ENCODE measurements around the gene ZMYM5. TPM values are rescaled to one million over a fixed set of nuclear protein-coding genes. Genes with fewer than 3 reads are reported as not detected.
"Not testable (repeated sequence)": the region's sequence is repeated elsewhere in the genome, so short reads cannot be mapped to it uniquely, and the experiment has no call there.

Gene ZMYM5
- total and polyA plus RNA-seq, 4 donors: 2.6 to 8.1 (median 5.9) TPM

GRCh38 chr13:19782049-19782726, 81.3 kb downstream of the ZMYM5 start:
- no peaks in the 10 kb centered on the region for H3K27me3 ChIP-seq (ENCODE audit: control insufficient read depth in 4 of 4, insufficient read depth in 4 of 4, low read length in 3 of 4)
- TF ChIP-seq HNF4G (IDR thresholded peaks at IDR 0.05) (no peak), ATF3 (IDR thresholded peaks at IDR 0.05) (no peak), HNF4A (conservative IDR thresholded peaks at IDR 0.05) (no peak), REST (IDR thresholded peaks at IDR 0.05) (no peak), EGR1 (IDR thresholded peaks at IDR 0.05; ENCODE audit: low read depth in 2 of 2) (no peak), RAD21 (IDR thresholded peaks at IDR 0.05) (peak in 1 of 2 donors; percentile 40), CTCF (IDR thresholded peaks at IDR 0.05; ENCODE audit: low read depth, low read length, missing input control) (peak; percentile 1)
- H3K27ac ChIP-seq (ENCODE audit: low read depth in 1 of 2, low read length in 2 of 2): peak overlapping the region; percentile 92 to 95
- peaks cover 0 to 2% (median 0%) of the 10 kb centered on the region in 4 donors for H3K36me3 ChIP-seq (ENCODE audit: control insufficient read depth in 4 of 4, insufficient read depth in 3 of 4, low read depth in 1 of 4, low read length in 3 of 4)
- peak overlapping the region; percentile 82 to 98 for H3K9ac ChIP-seq (ENCODE audit: low read depth in 1 of 2, low read length in 2 of 2)
- H3K9me3 ChIP-seq (ENCODE audit: control insufficient read depth in 4 of 4, low read length in 3 of 4): no peaks in the 10 kb centered on the region
- WGBS: under 1% methylated on average over 77 of the region's 77 CpGs
- H3K4me3 ChIP-seq (ENCODE audit: low read depth in 1 of 3, low read length in 3 of 3): peak overlapping the region; percentile 80 to 95 (median 91)
- peaks cover 0 to 5% (median 1%) of the 10 kb centered on the region in 4 donors for H3K4me1 ChIP-seq (ENCODE audit: control insufficient read depth in 4 of 4, insufficient read depth in 4 of 4, low read length in 3 of 4)
- peak; percentile 72 for DNase-seq (ENCODE audit: low spot score)

- 15% methylated on average over 9 of the region's 9 CpGs for WGBS
- Histone ChIP-seq H3K27ac (ENCODE audit: low read depth in 1 of 2, low read length in 2 of 2) (peak overlapping the region; percentile 92 to 95), H3K36me3 (ENCODE audit: control insufficient read depth in 4 of 4, insufficient read depth in 3 of 4, low read depth in 1 of 4, low read length in 3 of 4) (peaks cover 0 to 2% (median 0%) of the 10 kb centered on the region in 4 donors), H3K27me3 (ENCODE audit: control insufficient read depth in 4 of 4, insufficient read depth in 4 of 4, low read length in 3 of 4) (no peaks in the 10 kb centered on the region), H3K9ac (ENCODE audit: low read depth in 1 of 2, low read length in 2 of 2) (peak overlapping the region; percentile 82 to 98), H3K4me1 (ENCODE audit: control insufficient read depth in 4 of 4, insufficient read depth in 4 of 4, low read length in 3 of 4) (peaks cover 0 to 5% (median 1%) of the 10 kb centered on the region in 4 donors), H3K4me3 (ENCODE audit: low read depth in 1 of 3, low read length in 3 of 3) (peak overlapping the region; percentile 80 to 95 (median 91)), H3K9me3 (ENCODE audit: control insufficient read depth in 4 of 4, low read length in 3 of 4) (no peaks in the 10 kb centered on the region)
- no peak for TF ChIP-seq RXRA (IDR thresholded peaks at IDR 0.05)
- no peak for DNase-seq (ENCODE audit: low spot score)
Measured at GRCh38 chr13:19781526-19781925, 81.9 kb downstream of the ZMYM5 start.

- not testable (repeated sequence) for H3K36me3 ChIP-seq (ENCODE audit: control insufficient read depth in 4 of 4, insufficient read depth in 3 of 4, low read depth in 1 of 4, low read length in 3 of 4); H3K9me3 ChIP-seq (ENCODE audit: control insufficient read depth in 4 of 4, low read length in 3 of 4); H3K9ac ChIP-seq (ENCODE audit: low read depth in 1 of 2, low read length in 2 of 2); H3K27me3 ChIP-seq (ENCODE audit: control insufficient read depth in 4 of 4, insufficient read depth in 4 of 4, low read length in 3 of 4); H3K27ac ChIP-seq (ENCODE audit: low read depth in 1 of 2, low read length in 2 of 2); DNase-seq (ENCODE audit: low spot score); H3K4me1 ChIP-seq (ENCODE audit: control insufficient read depth in 4 of 4, insufficient read depth in 4 of 4, low read length in 3 of 4)
- peak overlapping the region in 2 of 3 donors; percentile 91 to 95 for H3K4me3 ChIP-seq (ENCODE audit: low read depth in 1 of 3, low read length in 3 of 3)
- WGBS: 92% methylated on average over 22 of the region's 22 CpGs
Measured at GRCh38 chr13:19780753-19781418, 82.6 kb downstream of the ZMYM5 start.

Other genes with a start within 250 kb of the ZMYM5 start
- 10 to 100 TPM; 13.3 to 14.2 TPM for gene MPHOSPH8, start 230.0 kb downstream of the ZMYM5 start, total RNA-seq
- 10 to 100 TPM in 1 of 2 donors, 1 to 10 TPM in 1; 8.4 to 11.4 TPM for gene MPHOSPH8, start 230.0 kb downstream of the ZMYM5 start, polyA plus RNA-seq
- gene PSPC1, start 80.7 kb downstream of the ZMYM5 start, total RNA-seq: 10 to 100 TPM; 31.7 to 38.2 TPM
- gene PSPC1, start 80.7 kb downstream of the ZMYM5 start, polyA plus RNA-seq: 1 to 10 TPM; 7.8 to 8.5 TPM
- gene ZMYM2, start 95.1 kb upstream of the ZMYM5 start, total RNA-seq: 10 to 100 TPM; 24.1 to 40.8 TPM
- 10 to 100 TPM in 1 of 2 donors, 1 to 10 TPM in 1; 8.7 to 12.8 TPM for gene ZMYM2, start 95.1 kb upstream of the ZMYM5 start, polyA plus RNA-seq